HCT116 (cell line): ENCODE results near the gene LAMP1. TPM values are rescaled to one million over a fixed set of nuclear protein-coding genes. Genes with fewer than 3 reads are reported as not detected.

Experiments used
- ATAC-seq: fragments of 200-7000 bp; cut with Tn5 transposase; 2 replicates; pipeline ENCODE4 v1.9.1; 2020; ENCODE audit warnings: mild to moderate bottlenecking, moderate library complexity
- BruUV-seq: library from RNA; stranded (reverse); fragments of 400-500 nt; replicated peaks from 2 replicates; lab custom pipeline; 2021; lab: Mats Ljungman, UMichigan
- CTCF ChIA-PET: fragments of 300-600 bp; sonication (Branson Sonifier 250); formaldehyde crosslinking; loops from one replicate; lab custom pipeline; 2021; ENCODE audit warnings: antibody characterized with exemption; lab: Charles Lee
- POLR2A ChIA-PET: fragments of 300-600, 350-600 bp; sonication (Branson Sonifier 250); formaldehyde crosslinking; loops from one replicate; lab custom pipeline; 2021; ENCODE audit warnings: antibody characterized with exemption; lab: Charles Lee
- RAD21 ChIA-PET, 2 experiments: fragments of 300-600 bp; sonication (Branson Sonifier 250); formaldehyde crosslinking; loops; one replicate each; lab custom pipeline; 2023; ENCODE audit warnings: low total read pairs in 2 of 2; ENCODE audit not compliant: uncharacterized antibody in 2 of 2, unreplicated experiment in 2 of 2, low non-redundant PET in 1 of 2; lab: Charles Lee
- DNase-seq: peaks from one replicate; pipeline ENCODE4 v3.0.0-alpha.2; 2010; ENCODE audit warnings: low read depth, low spot score
- H2AFZ ChIP-seq: fragments of 200-600 bp; shearing (Covaris generic), sonication (generic); 2 replicates; pipeline ENCODE4 v1.6.1; 2017; ENCODE audit warnings: low read depth, mixed run types, mixed read lengths, antibody characterized with exemption, low read length; ENCODE audit not compliant: poor library complexity, severe bottlenecking
- H3K27ac ChIP-seq: 2 replicates; pipeline ENCODE4 v1.5.1; 2012; ENCODE audit warnings: low read depth, low read length
- H3K27me3 ChIP-seq: fragments of 200-600 bp; sonication (generic); 2 replicates; pipeline ENCODE4 v1.6.1; 2016; ENCODE audit warnings: mixed run types, low read length, mixed read lengths; ENCODE audit not compliant: insufficient read depth
- H3K36me3 ChIP-seq, 2 experiments: fragments of 200-500 bp in 1 of 2; fragments of 200-600 bp in 1 of 2; sonication (Bioruptor generic) in 1 of 2; sonication (generic) in 1 of 2; 2 replicates each; pipeline versions ENCODE4 v1.5.1 to v1.6.1; 2014 to 2016; ENCODE audit warnings: low read length in 2 of 2, inconsistent platforms in 1 of 2, mixed read lengths in 1 of 2, mixed run types in 1 of 2; ENCODE audit not compliant: insufficient read depth in 2 of 2, control insufficient read depth in 1 of 2
- H3K4me1 ChIP-seq, 2 experiments: fragments of 200-600 bp in 1 of 2; sonication (generic) in 1 of 2; 2 replicates each; pipeline versions ENCODE4 v1.5.1 to v1.6.1; 2012 to 2017; ENCODE audit warnings: low read length in 2 of 2, inconsistent platforms in 1 of 2, mild to moderate bottlenecking in 1 of 2, mixed read lengths in 1 of 2, mixed run types in 1 of 2, moderate library complexity in 1 of 2; ENCODE audit not compliant: insufficient read depth in 2 of 2, control insufficient read depth in 1 of 2
- H3K4me2 ChIP-seq: fragments of 200-600 bp; sonication (generic); 2 replicates; pipeline ENCODE4 v1.6.1; 2017; ENCODE audit warnings: mixed run types, low read length, mixed read lengths
- H3K4me3 ChIP-seq, 2 experiments: fragments of 200-600 bp in 1 of 2; sonication (generic) in 1 of 2; replicated peaks in 1 of 2; 2 replicates each; pipeline ENCODE4 v1.5.1; 2011 to 2016; ENCODE audit warnings: low read length in 2 of 2, control low read depth in 1 of 2, low read depth in 1 of 2, mild to moderate bottlenecking in 1 of 2, mixed read lengths in 1 of 2, mixed run types in 1 of 2
- H3K79me2 ChIP-seq: fragments of 200-600 bp; sonication (generic); 2 replicates; pipeline ENCODE4 v1.6.1; 2017; ENCODE audit warnings: mild to moderate bottlenecking, mixed run types, low read length, moderate library complexity, mixed read lengths; ENCODE audit not compliant: insufficient read depth
- H3K9ac ChIP-seq: fragments of 200-600 bp; sonication (generic); 2 replicates; pipeline ENCODE4 v1.6.1; 2016; ENCODE audit warnings: low read length, mixed read lengths
- H3K9me2 ChIP-seq: fragments of 200-600 bp; sonication (generic), shearing (Covaris generic); 2 replicates; pipeline ENCODE4 v1.6.1; 2017; ENCODE audit warnings: mixed run types, mild to moderate bottlenecking, moderate library complexity; ENCODE audit not compliant: insufficient read depth
- H3K9me3 ChIP-seq, 2 experiments: fragments of 200-500 bp in 1 of 2; fragments of 200-600 bp in 1 of 2; sonication (Bioruptor generic) in 1 of 2; sonication (generic) in 1 of 2; 2 replicates each; pipeline ENCODE4 v1.6.1; 2014 to 2017; ENCODE audit warnings: low read length in 2 of 2, mixed read lengths in 2 of 2, inconsistent platforms in 1 of 2, low read depth in 1 of 2, mild to moderate bottlenecking in 1 of 2, mixed run types in 1 of 2, moderate library complexity in 1 of 2; ENCODE audit not compliant: control insufficient read depth in 1 of 2, insufficient read depth in 1 of 2
- H4K20me1 ChIP-seq: fragments of 200-600 bp; sonication (generic), shearing (Covaris generic); 2 replicates; pipeline ENCODE4 v1.6.1; 2017; ENCODE audit warnings: mixed run types, mild to moderate bottlenecking, moderate library complexity; ENCODE audit not compliant: insufficient read depth
- CBX3 ChIP-seq: IDR thresholded peaks from 2 replicates; pipeline ENCODE4 v1.6.1; 2012; ENCODE audit warnings: low read depth
- ELF1 ChIP-seq: IDR thresholded peaks from 2 replicates; pipeline ENCODE4 v1.6.1; 2012; ENCODE audit warnings: low read depth, borderline replicate concordance
- EZH2 ChIP-seq: fragments of 200-600 bp; sonication (generic); IDR thresholded peaks from 2 replicates; pipeline ENCODE4 v1.6.1; 2017; ENCODE audit warnings: antibody characterized with exemption, mixed run types
- EZH2phosphoT487 ChIP-seq: fragments of 200-600 bp; IDR thresholded peaks from 2 replicates; pipeline ENCODE4 v1.6.1; 2018; ENCODE audit warnings: antibody characterized with exemption, borderline replicate concordance
- FOSL1 ChIP-seq: IDR thresholded peaks from 2 replicates; pipeline ENCODE4 v1.6.1; 2012; ENCODE audit warnings: low read depth
- JUND ChIP-seq: IDR thresholded peaks from 2 replicates; pipeline ENCODE4 v1.6.1; 2012
- POLR2A ChIP-seq: IDR thresholded peaks from 2 replicates; pipeline ENCODE4 v1.7.0; 2011; ENCODE audit warnings: borderline replicate concordance; ENCODE audit not compliant: insufficient read depth, insufficient read length; ENCODE audit errors: extremely low read depth
- POLR2AphosphoS5 ChIP-seq: IDR thresholded peaks from 2 replicates; pipeline ENCODE4 v1.6.1; 2011; ENCODE audit warnings: mild to moderate bottlenecking, low read depth, low read length, moderate library complexity
- SIN3A ChIP-seq: IDR thresholded peaks from 2 replicates; pipeline ENCODE4 v1.6.1; 2012; ENCODE audit warnings: low read depth
- SRF ChIP-seq: IDR thresholded peaks from 2 replicates; pipeline ENCODE4 v1.6.1; 2012; ENCODE audit warnings: low read depth
- TCF7L2 ChIP-seq: IDR thresholded peaks from 2 replicates; pipeline ENCODE4 v1.7.0; 2011; ENCODE audit warnings: borderline replicate concordance, inconsistent platforms; ENCODE audit not compliant: insufficient read depth, insufficient read length; ENCODE audit errors: extremely low read depth
- ZFX ChIP-seq: fragments of 450-650 bp; IDR thresholded peaks from 2 replicates; pipeline ENCODE4 v1.6.1; 2017
- intact Hi-C: fragments of 100-400 bp; cut with micrococcal nuclease; formaldehyde crosslinking; loops from 2 replicates; pipeline ENCODE4 v1.10.0; 2022
- total RNA-seq: library from RNA; stranded (reverse); gene quantifications from one replicate; pipeline ENCODE4 v1.2.1, GENCODE V29; 2021; ENCODE audit not compliant: unreplicated experiment
- TF ChIP-seq, protein P1 (sequence below), 3 experiments: fragments of 200-600 bp in 1 of 3; sonication (generic) in 1 of 3; IDR thresholded peaks in 2 of 3; conservative IDR thresholded peaks in 1 of 3; 2 replicates each; pipeline ENCODE4 v1.5.1; 2012 to 2017; ENCODE audit warnings: low read depth in 2 of 3, low read length in 2 of 3, antibody characterized with exemption in 1 of 3, borderline replicate concordance in 1 of 3, control low read depth in 1 of 3, mild to moderate bottlenecking in 1 of 3, mixed read lengths in 1 of 3, mixed run types in 1 of 3, moderate library complexity in 1 of 3; ENCODE audit not compliant: insufficient read depth in 1 of 3
- TF ChIP-seq, protein P2 (sequence below): IDR thresholded peaks from 2 replicates; pipeline ENCODE4 v1.6.1; 2012
- TF ChIP-seq, protein P3 (sequence below): IDR thresholded peaks from 2 replicates; pipeline ENCODE4 v1.6.1; 2012; ENCODE audit warnings: low read depth
- TF ChIP-seq, protein P4 (sequence below): IDR thresholded peaks from 2 replicates; pipeline ENCODE4 v1.6.1; 2012

LAMP1 gene
- total RNA-seq, 1 experiment from 2014 or later: 158 TPM

DNA sequence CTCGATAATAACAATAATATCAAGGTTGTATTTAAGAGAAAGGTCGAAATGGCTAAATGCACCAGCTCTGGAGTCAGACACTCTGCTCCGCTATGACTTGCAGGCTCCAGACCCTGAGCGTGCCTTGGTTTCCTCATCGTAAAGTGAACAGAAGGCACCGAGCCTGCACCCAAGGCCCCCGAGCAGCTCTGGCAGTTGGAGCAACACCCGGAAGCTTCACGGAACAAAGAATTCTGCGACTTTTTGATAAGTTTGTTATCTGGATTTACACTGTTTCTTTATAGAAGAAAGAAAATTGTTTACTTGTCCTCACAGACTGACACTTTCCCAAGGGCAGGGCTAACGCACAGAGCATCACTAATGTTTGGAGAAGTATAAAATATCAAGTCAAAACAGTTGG is 62.5 kb downstream of the LAMP1 start:
- Histone ChIP-seq H3K27ac (no peak overlapping the region), H3K9ac (no peak overlapping the region), H3K4me1 (peaks cover 8 to 15% of the 10 kb centered on the region in 2 experiments), H3K36me3 (0 out of 4 replicates have a peak, but pooled peaks cover 0 to 3% of the 10 kb centered on the region in 2 experiments), H4K20me1 (no peaks in the 10 kb centered on the region), H3K9me2 (no peaks in the 10 kb centered on the region), H3K9me3 (no peaks in the 10 kb centered on the region), H3K4me3 (no peak overlapping the region), H3K27me3 (no peaks in the 10 kb centered on the region), H3K4me2 (no peak overlapping the region), H2AFZ (no peak overlapping the region), H3K79me2 (peaks cover 10% of the 10 kb centered on the region)
- CTCF ChIA-PET: no interaction called here
- intact Hi-C loops: no loop called here
- no TSS peak for BruUV-seq
- RAD21 ChIA-PET: no interaction called here
- POLR2A ChIA-PET: no interaction called here
- no peak for TF ChIP-seq TCF7L2
- no peak for TF ChIP-seq SRF
- no peak for TF ChIP-seq SIN3A
- TF ChIP-seq, protein P1, sequence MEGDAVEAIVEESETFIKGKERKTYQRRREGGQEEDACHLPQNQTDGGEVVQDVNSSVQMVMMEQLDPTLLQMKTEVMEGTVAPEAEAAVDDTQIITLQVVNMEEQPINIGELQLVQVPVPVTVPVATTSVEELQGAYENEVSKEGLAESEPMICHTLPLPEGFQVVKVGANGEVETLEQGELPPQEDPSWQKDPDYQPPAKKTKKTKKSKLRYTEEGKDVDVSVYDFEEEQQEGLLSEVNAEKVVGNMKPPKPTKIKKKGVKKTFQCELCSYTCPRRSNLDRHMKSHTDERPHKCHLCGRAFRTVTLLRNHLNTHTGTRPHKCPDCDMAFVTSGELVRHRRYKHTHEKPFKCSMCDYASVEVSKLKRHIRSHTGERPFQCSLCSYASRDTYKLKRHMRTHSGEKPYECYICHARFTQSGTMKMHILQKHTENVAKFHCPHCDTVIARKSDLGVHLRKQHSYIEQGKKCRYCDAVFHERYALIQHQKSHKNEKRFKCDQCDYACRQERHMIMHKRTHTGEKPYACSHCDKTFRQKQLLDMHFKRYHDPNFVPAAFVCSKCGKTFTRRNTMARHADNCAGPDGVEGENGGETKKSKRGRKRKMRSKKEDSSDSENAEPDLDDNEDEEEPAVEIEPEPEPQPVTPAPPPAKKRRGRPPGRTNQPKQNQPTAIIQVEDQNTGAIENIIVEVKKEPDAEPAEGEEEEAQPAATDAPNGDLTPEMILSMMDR (IDR thresholded peaks at IDR 0.05 in 2 of 3, conservative IDR thresholded peaks at IDR 0.05 in 1 of 3; ENCODE audit: borderline replicate concordance in 1 of 3, insufficient read depth in 1 of 3, low read depth in 2 of 3, low read length in 2 of 3): no peak
- TF ChIP-seq JUND: no peak
- TF ChIP-seq, protein P2, sequence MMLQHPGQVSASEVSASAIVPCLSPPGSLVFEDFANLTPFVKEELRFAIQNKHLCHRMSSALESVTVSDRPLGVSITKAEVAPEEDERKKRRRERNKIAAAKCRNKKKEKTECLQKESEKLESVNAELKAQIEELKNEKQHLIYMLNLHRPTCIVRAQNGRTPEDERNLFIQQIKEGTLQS: no peak
- TF ChIP-seq POLR2AphosphoS5: no peak
- no peak for TF ChIP-seq POLR2A
- TF ChIP-seq ZFX: no peak
- TF ChIP-seq ELF1: no peak
- no peak for TF ChIP-seq CBX3
- no peak for TF ChIP-seq FOSL1
- TF ChIP-seq, protein P3, sequence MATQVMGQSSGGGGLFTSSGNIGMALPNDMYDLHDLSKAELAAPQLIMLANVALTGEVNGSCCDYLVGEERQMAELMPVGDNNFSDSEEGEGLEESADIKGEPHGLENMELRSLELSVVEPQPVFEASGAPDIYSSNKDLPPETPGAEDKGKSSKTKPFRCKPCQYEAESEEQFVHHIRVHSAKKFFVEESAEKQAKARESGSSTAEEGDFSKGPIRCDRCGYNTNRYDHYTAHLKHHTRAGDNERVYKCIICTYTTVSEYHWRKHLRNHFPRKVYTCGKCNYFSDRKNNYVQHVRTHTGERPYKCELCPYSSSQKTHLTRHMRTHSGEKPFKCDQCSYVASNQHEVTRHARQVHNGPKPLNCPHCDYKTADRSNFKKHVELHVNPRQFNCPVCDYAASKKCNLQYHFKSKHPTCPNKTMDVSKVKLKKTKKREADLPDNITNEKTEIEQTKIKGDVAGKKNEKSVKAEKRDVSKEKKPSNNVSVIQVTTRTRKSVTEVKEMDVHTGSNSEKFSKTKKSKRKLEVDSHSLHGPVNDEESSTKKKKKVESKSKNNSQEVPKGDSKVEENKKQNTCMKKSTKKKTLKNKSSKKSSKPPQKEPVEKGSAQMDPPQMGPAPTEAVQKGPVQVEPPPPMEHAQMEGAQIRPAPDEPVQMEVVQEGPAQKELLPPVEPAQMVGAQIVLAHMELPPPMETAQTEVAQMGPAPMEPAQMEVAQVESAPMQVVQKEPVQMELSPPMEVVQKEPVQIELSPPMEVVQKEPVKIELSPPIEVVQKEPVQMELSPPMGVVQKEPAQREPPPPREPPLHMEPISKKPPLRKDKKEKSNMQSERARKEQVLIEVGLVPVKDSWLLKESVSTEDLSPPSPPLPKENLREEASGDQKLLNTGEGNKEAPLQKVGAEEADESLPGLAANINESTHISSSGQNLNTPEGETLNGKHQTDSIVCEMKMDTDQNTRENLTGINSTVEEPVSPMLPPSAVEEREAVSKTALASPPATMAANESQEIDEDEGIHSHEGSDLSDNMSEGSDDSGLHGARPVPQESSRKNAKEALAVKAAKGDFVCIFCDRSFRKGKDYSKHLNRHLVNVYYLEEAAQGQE: no peak
- no peak for TF ChIP-seq EZH2
- TF ChIP-seq, protein P4, sequence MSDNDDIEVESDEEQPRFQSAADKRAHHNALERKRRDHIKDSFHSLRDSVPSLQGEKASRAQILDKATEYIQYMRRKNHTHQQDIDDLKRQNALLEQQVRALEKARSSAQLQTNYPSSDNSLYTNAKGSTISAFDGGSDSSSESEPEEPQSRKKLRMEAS: no peak
- TF ChIP-seq EZH2phosphoT487: no peak
- DNase-seq: no peak
- ATAC-seq: no peak
